HuH-7.5 (cell line): ENCODE data around the gene SLC50A1.

Experiments used
- DNase-seq: peaks from one replicate; pipeline ENCODE4 v3.0.0; 2011; ENCODE audit warnings: low spot score

SLC50A1 gene, protein sequence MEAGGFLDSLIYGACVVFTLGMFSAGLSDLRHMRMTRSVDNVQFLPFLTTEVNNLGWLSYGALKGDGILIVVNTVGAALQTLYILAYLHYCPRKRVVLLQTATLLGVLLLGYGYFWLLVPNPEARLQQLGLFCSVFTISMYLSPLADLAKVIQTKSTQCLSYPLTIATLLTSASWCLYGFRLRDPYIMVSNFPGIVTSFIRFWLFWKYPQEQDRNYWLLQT

DNA sequence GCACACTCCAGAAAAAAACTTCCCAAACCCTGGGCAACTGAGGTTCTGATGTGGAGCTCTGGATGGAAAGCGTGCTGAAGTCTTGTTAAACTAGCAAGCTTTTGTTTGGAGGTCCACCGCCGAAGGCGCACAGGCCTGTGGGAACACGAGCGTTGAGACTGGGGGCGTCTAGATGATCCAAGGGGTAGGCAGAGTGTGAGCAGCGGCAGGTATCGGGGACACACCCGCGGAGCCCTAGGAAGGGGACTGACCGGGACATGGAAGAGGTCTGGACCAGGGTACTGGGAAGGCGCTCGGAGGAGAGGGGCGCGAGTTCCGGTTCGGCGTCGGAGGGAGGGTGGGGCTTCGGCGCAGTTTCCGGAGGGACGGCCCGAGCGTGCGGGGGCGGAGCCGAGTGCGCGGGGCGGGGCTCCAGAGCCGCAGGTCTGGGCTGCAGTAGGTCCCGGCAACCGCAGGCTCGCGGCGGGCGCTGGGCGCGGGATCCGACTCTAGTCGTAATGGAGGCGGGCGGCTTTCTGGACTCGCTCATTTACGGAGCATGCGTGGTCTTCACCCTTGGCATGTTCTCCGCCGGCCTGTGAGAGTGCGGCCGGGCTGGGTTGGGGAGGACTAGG lies at the start of gene SLC50A1:
SLC50A1 (plus strand) TSS at position 438 of the 614 bp plus-strand sequence; CDS start at position 498, 60 bp downstream.
- DNase-seq = peak; percentile 89

DNA sequence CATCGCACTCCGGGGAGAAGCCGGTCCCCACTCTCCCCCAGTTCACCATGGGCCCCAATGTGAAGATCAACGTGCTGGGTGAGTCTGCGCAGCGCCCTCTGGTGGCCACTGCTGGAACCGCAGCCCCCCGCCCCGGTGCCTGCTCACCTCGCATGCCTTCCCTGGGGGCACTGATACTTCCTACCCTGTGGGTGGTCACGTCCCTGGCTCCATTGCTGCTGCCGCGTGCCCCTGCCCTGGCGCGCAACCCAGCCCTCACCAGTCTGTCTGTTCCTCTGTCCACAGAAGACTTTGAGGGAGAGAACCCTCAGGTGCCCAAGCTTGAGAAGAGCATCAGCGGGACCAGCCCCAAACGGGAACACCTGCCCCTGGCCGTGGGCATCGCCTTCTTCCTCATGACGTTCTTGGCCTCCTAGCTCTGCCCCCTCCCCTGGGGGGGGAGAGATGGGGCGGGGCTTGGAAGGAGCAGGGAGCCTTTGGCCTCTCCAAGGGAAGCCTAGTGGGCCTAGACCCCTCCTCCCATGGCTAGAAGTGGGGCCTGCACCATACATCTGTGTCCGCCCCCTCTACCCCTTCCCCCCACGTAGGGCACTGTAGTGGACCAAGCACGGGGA lies 49.4 kb upstream of the SLC50A1 start:
- DNase-seq = peak; percentile 91

DNA sequence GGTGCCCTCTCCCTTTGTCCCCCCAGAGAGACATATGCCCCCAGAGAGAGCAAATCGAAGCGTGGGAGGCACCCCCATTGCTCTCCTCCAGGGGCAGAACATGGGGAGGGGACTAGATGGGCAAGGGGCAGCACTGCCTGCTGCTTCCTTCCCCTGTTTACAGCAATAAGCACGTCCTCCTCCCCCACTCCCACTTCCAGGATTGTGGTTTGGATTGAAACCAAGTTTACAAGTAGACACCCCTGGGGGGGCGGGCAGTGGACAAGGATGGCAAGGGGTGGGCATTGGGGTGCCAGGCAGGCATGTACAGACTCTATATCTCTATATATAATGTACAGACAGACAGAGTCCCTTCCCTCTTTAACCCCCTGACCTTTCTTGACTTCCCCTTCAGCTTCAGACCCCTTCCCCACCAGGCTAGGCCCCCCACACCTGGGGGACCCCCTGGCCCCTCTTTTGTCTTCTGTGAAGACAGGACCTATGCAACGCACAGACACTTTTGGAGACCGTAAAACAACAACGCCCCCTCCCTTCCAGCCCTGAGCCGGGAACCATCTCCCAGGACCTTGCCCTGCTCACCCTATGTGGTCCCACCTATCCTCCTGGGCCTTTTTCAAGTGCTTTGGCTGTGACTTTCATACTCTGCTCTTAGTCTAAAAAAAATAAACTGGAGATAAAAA lies 48.7 kb upstream of the SLC50A1 start:
- DNase-seq = no peak

DNA sequence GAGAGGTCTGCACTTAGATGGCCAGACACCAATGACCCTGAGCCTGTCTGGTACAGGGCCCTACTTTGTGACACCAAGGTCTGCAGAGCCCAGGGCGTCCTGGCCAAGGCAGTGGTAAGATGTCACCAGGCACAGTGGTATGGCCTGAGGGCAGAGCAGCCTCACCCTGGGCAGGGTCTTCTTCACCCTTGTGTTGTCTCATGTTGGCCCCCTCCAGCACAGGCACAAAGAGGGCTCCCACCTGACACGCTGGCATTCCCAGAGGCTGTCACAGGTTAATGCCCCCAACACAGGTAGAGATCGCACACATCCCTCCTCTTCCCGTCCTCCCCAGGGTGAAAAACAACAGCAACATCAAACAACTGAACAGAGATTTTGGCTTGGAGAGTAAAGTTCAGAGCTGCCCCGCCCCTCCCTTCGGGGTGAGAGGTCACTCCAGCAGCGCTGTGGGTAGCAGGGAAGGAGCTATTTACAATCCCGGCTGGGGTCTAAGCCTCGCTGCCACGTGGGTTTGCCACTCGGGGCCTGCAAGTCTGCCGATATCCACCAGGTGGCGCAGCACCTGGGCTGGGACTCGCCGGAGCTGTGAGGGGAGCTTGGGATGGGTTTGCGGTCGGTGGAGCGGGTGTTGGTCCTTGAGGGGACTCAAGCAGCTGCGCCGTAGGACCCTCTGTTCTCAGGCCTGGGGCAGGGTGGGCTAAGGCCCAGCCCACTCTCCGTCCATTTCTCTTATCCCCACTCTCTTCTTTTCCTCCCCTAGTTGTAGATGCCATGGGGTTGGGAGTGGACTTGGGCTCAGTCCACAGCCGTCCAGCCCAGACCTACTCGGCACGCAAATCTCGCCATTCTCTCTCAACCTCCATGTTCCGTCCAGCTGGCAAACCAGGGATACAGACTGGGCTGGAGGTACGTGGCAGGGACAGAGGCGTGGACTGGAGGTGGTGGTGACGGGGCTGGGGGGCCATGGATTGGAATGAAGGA lies 44.3 kb upstream of the SLC50A1 start:
- peak; percentile 78 for DNase-seq

DNA sequence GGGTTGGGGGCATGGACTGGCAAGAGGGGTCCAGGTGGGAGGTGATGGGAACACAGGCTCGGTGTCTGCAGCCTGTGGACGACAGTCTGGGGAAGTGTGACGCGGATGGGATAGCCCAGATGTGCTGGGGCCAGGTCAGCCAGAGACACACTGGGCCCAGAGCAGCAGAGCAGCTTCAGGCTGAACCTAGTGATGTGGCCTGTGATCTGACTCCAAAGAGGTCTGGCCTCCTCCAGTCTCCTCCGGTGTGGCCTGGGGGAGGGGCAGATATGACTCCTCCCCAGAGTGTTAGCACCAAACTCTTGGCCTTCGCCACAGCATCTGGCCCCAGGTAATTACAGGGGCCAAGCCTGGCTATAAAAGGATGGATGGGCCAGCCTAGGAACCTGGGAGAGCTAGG lies 43.5 kb upstream of the SLC50A1 start:
- no peak for DNase-seq

DNA sequence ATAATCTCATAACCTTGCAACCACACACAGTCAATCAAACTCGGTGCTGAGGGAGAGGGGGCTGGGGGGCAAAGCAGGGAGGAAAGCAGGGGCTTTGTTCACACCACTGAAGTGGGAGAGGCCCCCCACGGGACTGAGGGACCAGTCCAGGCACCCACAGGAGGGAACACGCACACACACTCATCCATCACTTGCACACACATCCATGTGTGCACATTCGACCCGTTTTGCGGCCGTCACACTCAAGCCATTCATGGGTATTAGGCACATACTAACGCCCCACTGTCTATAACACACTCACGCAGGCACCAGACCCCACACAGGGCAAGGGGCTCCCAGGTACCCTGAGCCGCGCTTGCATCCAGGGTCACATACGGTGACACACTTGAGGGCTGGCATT lies 43.0 kb upstream of the SLC50A1 start:
- DNase-seq = no peak

DNA sequence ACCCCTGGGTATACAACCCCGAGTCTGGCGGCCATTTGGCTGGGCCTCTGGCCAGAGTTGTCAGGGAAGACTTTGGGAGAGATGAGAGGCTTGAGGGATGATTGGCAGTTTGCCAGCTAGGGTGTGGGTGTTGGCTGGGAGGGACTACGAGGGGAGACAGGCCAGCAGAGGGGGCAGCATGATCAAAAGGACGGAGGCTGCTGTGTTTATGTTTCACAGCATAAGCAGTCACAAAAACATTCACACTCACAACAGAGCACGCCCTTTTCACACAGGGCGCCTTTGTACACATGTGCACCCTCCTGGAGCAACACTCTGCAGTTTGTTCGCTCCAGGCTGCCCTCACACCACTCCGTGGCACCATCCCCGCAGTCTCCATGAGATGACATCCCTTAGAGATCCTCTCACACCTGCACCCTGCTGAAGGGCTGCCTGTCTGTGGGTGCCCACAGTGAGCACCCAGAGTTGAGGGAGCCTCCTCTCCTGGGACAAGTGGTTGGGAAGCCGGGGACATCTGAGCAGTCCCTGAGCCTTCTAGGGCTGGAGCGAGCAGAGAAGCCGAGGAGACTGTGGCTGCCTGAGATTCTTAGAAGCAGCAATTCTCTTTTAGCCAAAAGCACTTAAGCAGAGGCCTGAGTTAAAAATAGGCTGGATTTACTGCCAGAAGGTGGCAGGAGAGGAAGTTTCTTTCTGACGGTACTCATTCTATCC lies 41.6 kb upstream of the SLC50A1 start:
- DNase-seq = no peak

DNA sequence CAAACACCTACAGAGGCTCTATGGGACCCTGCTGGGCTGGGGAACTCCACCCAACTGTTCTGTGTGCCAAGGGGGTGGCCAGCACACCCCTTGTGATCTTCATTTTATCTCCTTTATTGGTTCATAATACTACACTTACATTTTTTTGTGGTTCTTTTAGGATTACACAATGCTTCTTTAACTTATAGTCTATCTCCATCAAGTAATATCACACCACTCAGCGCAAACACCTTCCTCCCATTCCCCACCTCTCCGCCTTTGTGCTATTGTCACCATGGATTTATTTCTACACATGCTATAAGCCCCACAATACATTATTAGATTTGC lies 41.1 kb upstream of the SLC50A1 start:
- DNase-seq = no peak

DNA sequence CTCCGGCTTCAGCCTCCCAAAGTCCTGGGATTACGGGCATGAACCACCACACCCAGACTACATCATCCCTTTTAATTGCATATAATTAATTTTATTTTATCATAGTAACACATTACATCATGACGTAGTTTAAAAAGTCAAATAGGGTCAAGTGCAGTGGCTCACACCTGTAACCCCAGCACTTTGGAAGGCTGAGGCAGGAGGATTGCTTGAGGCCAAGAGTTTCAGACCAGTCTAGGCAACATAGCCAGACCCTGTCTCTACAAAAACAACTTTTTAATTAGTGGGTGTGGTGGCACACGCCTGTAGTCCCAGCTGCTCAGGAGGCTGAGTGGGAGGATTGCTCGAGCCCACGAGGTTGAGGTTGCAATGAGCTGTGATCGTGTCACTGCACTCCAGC lies 36.3 kb upstream of the SLC50A1 start:
- no peak for DNase-seq

DNA sequence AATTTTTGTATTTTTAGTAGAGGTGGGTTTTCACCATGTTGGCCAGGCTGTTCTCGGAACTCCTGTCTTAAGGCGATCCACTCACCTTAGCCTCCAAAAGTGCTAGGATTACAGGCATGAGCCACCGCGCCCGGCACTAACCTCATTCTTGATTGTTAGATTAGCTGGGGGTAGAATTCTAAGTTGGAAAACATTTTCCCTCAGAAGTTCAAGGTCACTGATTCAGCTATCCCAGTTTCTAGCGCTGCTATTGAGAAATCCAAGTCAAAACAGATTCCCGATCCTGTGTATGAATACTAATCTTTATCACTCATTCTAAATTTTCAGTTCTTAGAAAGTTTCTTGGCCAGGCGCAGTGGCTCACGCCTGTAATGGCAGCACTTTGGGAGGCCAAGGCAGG lies 32.3 kb upstream of the SLC50A1 start:
- no peak for DNase-seq

DNA sequence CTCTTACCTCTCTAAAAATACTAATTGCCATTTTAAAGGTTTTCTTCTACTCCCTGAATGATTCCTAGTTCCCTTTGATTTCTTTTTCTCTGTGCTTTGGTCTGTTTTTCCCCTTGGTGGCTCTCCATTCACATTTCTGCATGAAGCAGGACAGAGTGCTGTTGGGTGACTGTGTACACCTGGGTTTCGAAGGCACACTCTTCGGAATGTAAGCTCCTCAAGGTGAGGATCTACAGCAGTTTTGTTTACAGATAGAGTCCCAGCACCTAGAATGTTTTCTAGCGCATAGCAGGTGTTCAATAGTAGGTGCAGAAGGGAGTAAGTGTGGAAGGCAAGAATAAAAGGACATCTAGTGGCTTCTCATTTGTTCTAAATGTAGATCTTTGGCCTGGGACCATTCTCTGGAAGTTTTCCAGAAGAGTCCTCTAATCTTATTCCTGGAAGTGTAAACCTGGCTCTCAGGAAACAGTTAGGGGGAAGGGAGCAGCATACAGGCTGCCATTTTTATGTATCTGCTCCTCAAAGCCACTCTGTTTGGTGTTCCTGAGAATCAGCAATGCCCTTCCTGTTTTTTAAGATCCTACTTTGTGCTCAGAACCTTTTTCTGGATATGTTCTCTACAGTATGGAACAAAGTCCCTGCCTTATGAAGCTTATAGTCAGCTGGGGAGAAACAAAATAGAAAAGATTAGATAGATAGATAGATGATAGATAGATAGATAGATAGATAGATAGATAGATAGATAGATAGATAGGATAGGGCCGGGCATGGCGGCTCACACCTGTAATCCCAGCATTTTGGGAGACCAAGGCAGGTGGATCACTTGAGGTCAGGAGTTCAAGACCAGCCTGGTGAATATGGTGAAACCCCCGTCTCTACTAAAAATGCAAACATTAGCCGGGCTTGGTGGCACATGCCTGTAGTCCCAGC lies 30.8 kb upstream of the SLC50A1 start:
- no peak for DNase-seq

DNA sequence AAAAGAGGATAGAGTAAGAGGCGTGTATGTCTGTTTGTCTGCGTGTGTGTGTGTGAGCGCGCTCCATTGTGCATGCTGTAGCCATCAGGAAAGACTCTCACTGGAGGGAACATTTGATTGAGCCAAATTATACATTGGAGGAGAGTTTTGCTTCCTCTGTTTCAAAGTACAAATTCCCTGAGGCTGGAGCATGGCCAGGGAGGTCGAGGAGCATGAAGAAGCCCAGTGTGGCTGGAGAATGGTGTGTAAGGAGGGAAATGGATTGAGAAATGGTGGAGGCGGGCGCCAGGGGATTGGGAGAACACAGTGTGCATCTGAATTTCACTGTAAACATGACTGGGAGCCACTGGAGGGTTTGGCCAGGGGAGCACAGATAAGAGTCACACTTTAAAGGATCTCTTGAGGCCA lies 30.0 kb upstream of the SLC50A1 start:
- no peak for DNase-seq

DNA sequence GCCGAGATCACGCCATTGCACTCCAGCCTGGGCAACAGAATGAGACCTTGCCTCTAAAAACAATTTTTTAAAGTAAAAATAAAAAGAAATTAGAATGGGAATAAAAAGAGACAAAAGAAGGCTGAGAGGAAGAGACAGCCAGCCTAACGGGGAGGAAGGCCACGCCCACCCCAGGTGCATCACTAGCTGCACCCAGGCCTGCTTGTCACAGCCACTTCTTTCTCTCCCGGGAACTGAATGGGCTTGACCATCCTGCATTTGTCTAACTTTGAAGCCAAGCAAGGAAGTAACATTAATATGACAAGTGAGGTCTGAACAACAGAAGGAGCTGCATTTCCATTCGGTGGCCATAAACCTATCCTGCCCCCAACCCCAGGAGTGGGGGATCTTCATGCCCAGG lies 28.8 kb upstream of the SLC50A1 start:
- DNase-seq = no peak

DNA sequence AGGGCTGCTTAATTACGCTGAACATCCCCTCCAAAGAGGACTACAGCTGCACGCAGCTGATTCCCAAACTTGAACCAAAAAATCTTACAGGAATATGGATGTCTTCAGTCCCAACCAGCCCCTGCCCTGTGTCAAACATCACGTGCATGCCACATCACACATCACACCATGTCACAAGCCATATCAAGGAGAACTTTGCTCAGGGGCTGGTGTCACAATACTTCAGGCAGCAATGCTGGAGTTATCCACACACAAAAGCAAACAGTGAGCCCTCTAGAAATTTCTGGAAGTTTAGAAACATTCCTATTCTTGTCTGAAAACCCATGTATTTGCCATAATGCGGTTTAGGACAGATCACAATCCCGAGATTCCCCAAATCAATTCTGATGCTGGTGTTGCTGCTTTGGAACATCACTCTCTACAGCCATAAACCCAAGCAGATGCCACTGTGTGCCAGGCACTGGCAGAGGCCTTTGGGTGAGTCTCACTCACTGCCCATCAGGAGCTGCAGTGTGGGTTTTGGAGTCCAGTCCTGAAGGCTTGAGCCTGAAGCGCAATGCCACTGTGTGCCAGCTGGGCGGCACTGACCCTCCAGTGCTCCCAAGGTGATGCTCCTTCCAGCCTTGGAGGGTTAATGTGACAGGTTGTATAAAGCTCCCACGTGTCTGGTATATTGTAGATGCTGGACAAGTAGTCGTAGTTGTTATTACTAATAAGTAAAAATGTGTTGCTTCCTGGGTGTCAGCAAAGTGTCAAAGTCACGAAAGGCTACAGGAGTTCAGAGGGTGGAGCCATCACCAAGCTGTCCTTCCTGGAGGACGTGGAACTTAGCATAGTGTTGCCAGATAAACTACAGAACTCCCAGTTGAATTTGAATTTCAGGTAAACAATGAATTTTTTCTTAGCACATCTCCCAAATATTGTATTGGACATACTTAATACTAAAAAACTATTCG lies 28.1 kb upstream of the SLC50A1 start:
- peak; percentile 40 for DNase-seq

DNA sequence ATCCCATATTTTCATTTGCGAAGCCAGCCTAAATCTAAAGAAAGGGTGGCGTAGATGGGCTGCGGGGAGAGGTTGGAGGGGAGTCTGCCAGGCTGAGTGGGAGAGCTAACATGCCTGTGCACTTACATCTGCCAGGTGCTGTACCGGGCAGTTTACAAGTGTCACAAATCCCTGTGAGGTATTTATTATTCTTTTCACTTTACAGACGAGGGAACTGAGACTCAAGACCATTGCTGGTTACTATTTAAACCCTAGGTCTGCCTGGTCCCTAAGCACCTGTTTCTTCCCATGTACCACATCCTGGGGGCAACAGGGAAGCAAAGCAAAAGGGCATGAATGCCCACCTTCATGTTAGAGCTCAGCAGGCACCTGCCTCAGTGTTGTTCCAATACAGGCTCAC lies 27.4 kb upstream of the SLC50A1 start:
- DNase-seq = no peak

DNA sequence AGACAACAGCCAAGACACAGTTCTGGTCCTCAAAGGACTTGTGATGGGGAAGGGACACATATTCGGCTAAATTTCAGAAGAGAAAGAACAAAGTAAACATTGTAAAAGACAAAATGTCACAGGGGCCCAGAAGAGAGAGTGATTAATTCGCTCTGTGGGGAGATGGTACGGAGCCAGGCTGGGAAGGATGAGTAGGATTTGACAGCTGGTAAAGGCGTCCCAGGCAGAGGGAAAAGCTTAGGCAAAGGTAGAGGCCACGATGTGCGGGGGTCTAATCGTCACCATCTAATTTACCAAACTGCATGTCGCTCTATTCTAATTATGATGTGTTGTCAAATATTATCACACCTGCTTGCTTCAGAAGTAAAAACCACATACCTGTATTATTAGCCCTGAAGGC lies 25.3 kb upstream of the SLC50A1 start:
- DNase-seq = no peak

DNA sequence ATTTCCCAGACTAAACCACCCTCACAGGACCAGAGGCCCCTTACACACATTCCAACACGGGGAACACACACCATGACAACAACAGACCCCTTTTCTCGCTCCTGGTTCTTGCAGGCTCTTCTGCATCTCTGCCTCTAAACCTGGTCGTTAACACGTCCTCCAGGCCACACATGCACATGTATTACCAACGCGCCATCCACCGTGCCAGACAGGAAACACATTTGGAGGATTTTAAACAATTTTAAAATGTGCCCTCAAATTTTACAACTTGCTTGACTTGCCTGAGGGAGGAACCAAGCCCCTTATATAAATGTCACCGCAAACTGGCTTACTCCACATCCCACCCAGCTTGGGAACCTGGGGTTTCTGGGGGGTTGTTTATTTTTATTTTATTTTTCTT lies 24.8 kb upstream of the SLC50A1 start:
- DNase-seq = no peak

DNA sequence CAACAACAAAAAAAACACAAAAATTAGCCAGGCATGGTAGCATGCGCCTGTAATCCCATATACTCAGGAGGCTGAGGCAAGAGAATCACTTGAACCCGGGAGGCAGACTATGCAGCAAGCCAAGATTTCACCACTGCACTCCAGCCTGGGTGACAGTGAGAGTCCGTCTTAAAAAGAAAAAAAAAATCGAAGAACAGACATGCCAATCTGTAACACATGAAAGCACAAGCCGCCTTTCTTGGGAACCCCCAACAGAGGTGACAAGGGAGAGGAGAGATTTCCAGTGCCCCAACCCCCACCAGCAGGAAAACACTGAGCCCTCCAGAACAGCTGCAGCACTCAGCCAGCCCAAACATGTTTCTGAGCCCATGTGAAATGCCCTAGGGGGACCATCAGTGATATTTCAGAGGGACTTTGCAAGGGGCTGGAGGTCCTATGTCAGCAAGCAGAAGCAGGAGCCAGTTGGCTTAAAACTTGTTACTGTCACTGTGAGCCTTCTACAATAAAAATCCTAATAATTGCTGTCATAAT lies 22.1 kb upstream of the SLC50A1 start:
- no peak for DNase-seq
